H1 (cell line): ENCODE measurements around the gene DNAAF3. TPM values are rescaled to one million over a fixed set of nuclear protein-coding genes. Genes with fewer than 3 reads are reported as not detected.

Source experiments
- CTCF ChIA-PET: fragments of 300-600 bp; sonication (Branson Sonifier 250); formaldehyde crosslinking; loops from one replicate; lab custom pipeline; 2021; ENCODE audit not compliant: partially characterized antibody; lab: Charles Lee
- POLR2A ChIA-PET: fragments of 300-600 bp; sonication (Branson Sonifier 250); formaldehyde crosslinking; loops from one replicate; lab custom pipeline; 2021; ENCODE audit warnings: inconsistent platforms; ENCODE audit not compliant: partially characterized antibody; lab: Charles Lee
- DNase-seq, 2 experiments: peaks; one replicate each; pipeline versions ENCODE4 v3.0.0 to v3.0.0-alpha.2; 2010 to 2022; ENCODE audit warnings: low spot score in 2 of 2, low read depth in 1 of 2, mixed read lengths in 1 of 2
- FAIRE-seq: peaks from 2 replicates; lab custom pipeline; 2011; peaks lifted over from hg19 to GRCh38; lab: Jason Lieb, UNC
- H2AFZ ChIP-seq: 2 replicates; pipeline ENCODE4 v1.8.1; 2012; ENCODE audit warnings: low read length, inconsistent platforms
- H2AK5ac ChIP-seq: 2 replicates; pipeline ENCODE4 v1.6.1; 2013; ENCODE audit warnings: low read depth, low read length
- H2BK120ac ChIP-seq: replicated peaks from 2 replicates; pipeline ENCODE3; 2013; ENCODE audit warnings: low read depth, low read length, inconsistent platforms
- H2BK12ac ChIP-seq: 2 replicates; pipeline ENCODE4 v1.6.1; 2013; ENCODE audit warnings: low read depth, low read length
- H2BK15ac ChIP-seq: 2 replicates; pipeline ENCODE4 v1.6.1; 2013; ENCODE audit warnings: low read length
- H2BK20ac ChIP-seq: 2 replicates; pipeline ENCODE4 v1.6.1; 2013; ENCODE audit warnings: low read length
- H2BK5ac ChIP-seq: 2 replicates; pipeline ENCODE4 v1.6.1; 2013; ENCODE audit warnings: low read depth, low read length
- H3K14ac ChIP-seq: 2 replicates; pipeline ENCODE4 v1.6.1; 2013; ENCODE audit warnings: inconsistent platforms; ENCODE audit not compliant: insufficient read length
- H3K18ac ChIP-seq: 2 replicates; pipeline ENCODE4 v1.6.1; 2013; ENCODE audit warnings: low read length; ENCODE audit errors: extremely low read depth
- H3K23ac ChIP-seq: 2 replicates; pipeline ENCODE4 v1.6.1; 2013; ENCODE audit warnings: inconsistent platforms; ENCODE audit not compliant: insufficient read length
- H3K23me2 ChIP-seq: 2 replicates; pipeline ENCODE4 v1.6.1; 2013; ENCODE audit warnings: low read depth, low read length
- H3K27ac ChIP-seq: 2 replicates; pipeline ENCODE4 v1.6.1; 2011; ENCODE audit warnings: low read depth, low read length, inconsistent platforms
- H3K27me3 ChIP-seq, 4 experiments: replicated peaks in 1 of 4; 1 replicate in 1 of 4; 2 replicates in 3 of 4; pipeline versions ENCODE4 v1.6.1 to v1.8.1; 2011 to 2013; ENCODE audit warnings: low read length in 3 of 4, mild to moderate bottlenecking in 3 of 4, inconsistent platforms in 2 of 4, mixed read lengths in 2 of 4, moderate library complexity in 1 of 4; ENCODE audit not compliant: control insufficient read depth in 3 of 4, insufficient read depth in 3 of 4; ENCODE audit errors: extremely low read depth in 1 of 4
- H3K36me3 ChIP-seq, 4 experiments: 2 replicates each; pipeline versions ENCODE4 v1.6.1 to v1.8.1; 2011 to 2013; ENCODE audit warnings: mild to moderate bottlenecking in 4 of 4, low read length in 3 of 4, moderate library complexity in 2 of 4, control low read depth in 1 of 4, inconsistent platforms in 1 of 4; ENCODE audit not compliant: insufficient read depth in 4 of 4, control insufficient read depth in 2 of 4
- H3K4ac ChIP-seq: replicated peaks from 2 replicates; pipeline ENCODE3; 2013; ENCODE audit warnings: low read length, low read depth, mixed read lengths, inconsistent platforms; ENCODE audit not compliant: insufficient read length
- H3K4me1 ChIP-seq, 4 experiments: replicated peaks in 1 of 4; 1 replicate in 1 of 4; 2 replicates in 3 of 4; pipeline versions ENCODE4 v1.6.1 to v1.8.1; 2011 to 2013; ENCODE audit warnings: low read length in 3 of 4, inconsistent platforms in 2 of 4, mixed read lengths in 1 of 4; ENCODE audit not compliant: insufficient read depth in 4 of 4, control insufficient read depth in 3 of 4
- H3K4me2 ChIP-seq, 2 experiments: 2 replicates each; pipeline versions ENCODE4 v1.6.1 to v1.8.1; 2011 to 2013; ENCODE audit warnings: low read depth in 2 of 2, low read length in 2 of 2, control low read depth in 1 of 2, inconsistent platforms in 1 of 2, mild to moderate bottlenecking in 1 of 2; ENCODE audit not compliant: insufficient read depth in 1 of 2
- H3K4me3 ChIP-seq, 4 experiments: fragments of 200-600, 300-600 bp in 1 of 4; sonication (generic), shearing (Covaris generic), sonication (Bioruptor Twin) in 1 of 4; 2 replicates each; pipeline versions ENCODE4 v1.5.1 to v1.8.1; 2011 to 2016; ENCODE audit warnings: low read length in 4 of 4, low read depth in 3 of 4, control low read depth in 2 of 4, inconsistent platforms in 2 of 4, mild to moderate bottlenecking in 2 of 4, mixed read lengths in 1 of 4, moderate library complexity in 1 of 4; ENCODE audit not compliant: insufficient read depth in 2 of 4; ENCODE audit errors: extremely low read depth in 1 of 4
- H3K56ac ChIP-seq: replicated peaks from 2 replicates; pipeline ENCODE3; 2013; ENCODE audit warnings: low read depth, mild to moderate bottlenecking, mixed read lengths, low read length, inconsistent platforms; ENCODE audit not compliant: insufficient read length
- H3K79me1 ChIP-seq: 2 replicates; pipeline ENCODE4 v1.6.1; 2013; ENCODE audit warnings: low read depth, low read length, control low read depth
- H3K79me2 ChIP-seq, 2 experiments: 2 replicates each; pipeline versions ENCODE4 v1.6.1 to v1.8.1; 2012 to 2013; ENCODE audit warnings: low read length in 2 of 2, mild to moderate bottlenecking in 2 of 2, inconsistent platforms in 1 of 2; ENCODE audit not compliant: insufficient read depth in 2 of 2, control insufficient read depth in 1 of 2
- H3K9ac ChIP-seq, 4 experiments: replicated peaks in 1 of 4; 1 replicate in 1 of 4; 2 replicates in 3 of 4; pipeline versions ENCODE4 v1.6.1 to v1.8.1; 2011 to 2013; ENCODE audit warnings: low read depth in 3 of 4, low read length in 3 of 4, control low read depth in 2 of 4, mild to moderate bottlenecking in 2 of 4, moderate library complexity in 2 of 4, inconsistent platforms in 1 of 4; ENCODE audit errors: extremely low read depth in 1 of 4
- H3K9me3 ChIP-seq, 2 experiments: 2 replicates each; pipeline versions ENCODE4 v1.6.1 to v1.8.1; 2012 to 2013; ENCODE audit warnings: mild to moderate bottlenecking in 2 of 2, moderate library complexity in 2 of 2, control low read depth in 1 of 2, inconsistent platforms in 1 of 2, low read depth in 1 of 2, low read length in 1 of 2, mixed read lengths in 1 of 2; ENCODE audit not compliant: insufficient read depth in 2 of 2
- H4K20me1 ChIP-seq, 2 experiments: replicated peaks in 1 of 2; 2 replicates each; pipeline versions ENCODE3 to v1.8.1; 2011 to 2013; ENCODE audit warnings: inconsistent platforms in 2 of 2, low read length in 2 of 2, mild to moderate bottlenecking in 1 of 2; ENCODE audit not compliant: insufficient read depth in 2 of 2, control insufficient read depth in 1 of 2
- H4K5ac ChIP-seq: 2 replicates; pipeline ENCODE4 v1.6.1; 2013; ENCODE audit warnings: low read length, low read depth, mixed read lengths, inconsistent platforms; ENCODE audit not compliant: insufficient read length
- H4K8ac ChIP-seq: 2 replicates; pipeline ENCODE4 v1.8.0; 2013; ENCODE audit warnings: mild to moderate bottlenecking, moderate library complexity, low read length, inconsistent platforms; ENCODE audit not compliant: insufficient read depth; ENCODE audit errors: extremely low read depth
- H4K91ac ChIP-seq: replicated peaks from 2 replicates; pipeline ENCODE3; 2013; ENCODE audit warnings: low read length, mixed read lengths, inconsistent platforms; ENCODE audit not compliant: insufficient read length
- ATF3 ChIP-seq: IDR thresholded peaks from 2 replicates; pipeline ENCODE4 v1.6.1; 2011; ENCODE audit warnings: low read depth, mild to moderate bottlenecking, low read length; ENCODE audit not compliant: insufficient read depth
- BACH1 ChIP-seq: IDR thresholded peaks from 2 replicates; pipeline ENCODE4 v1.6.1; 2012; ENCODE audit warnings: low read length, improper control_type of control experiment
- CBX5 ChIP-seq: fragments of 300-800, 300-1000 bp; sonication (generic); IDR thresholded peaks from 2 replicates; pipeline ENCODE4 v1.7.1; 2016; ENCODE audit warnings: antibody characterized with exemption, low read length, low read depth
- CREB1 ChIP-seq: IDR thresholded peaks from 2 replicates; pipeline ENCODE4 v1.6.1; 2012; ENCODE audit warnings: inconsistent platforms
- HDAC2 ChIP-seq, 2 experiments: fragments of 300-600 bp in 1 of 2; sonication (generic) in 1 of 2; IDR thresholded peaks; 2 replicates each; pipeline ENCODE4 v1.6.1; 2011 to 2012; ENCODE audit warnings: low read depth in 2 of 2, low read length in 2 of 2, mild to moderate bottlenecking in 2 of 2, moderate library complexity in 2 of 2, borderline replicate concordance in 1 of 2, inconsistent platforms in 1 of 2
- JUN ChIP-seq: IDR thresholded peaks from 2 replicates; pipeline ENCODE4 v1.6.1; 2011; ENCODE audit warnings: low read depth, mild to moderate bottlenecking, improper control_type of control experiment, low read length
- KDM1A ChIP-seq: fragments of 200-600, 300-600 bp; sonication (generic); IDR thresholded peaks from 2 replicates; pipeline ENCODE4 v1.7.1; 2016; ENCODE audit warnings: mild to moderate bottlenecking, low read length, borderline replicate concordance
- MAX ChIP-seq: IDR thresholded peaks from 2 replicates; pipeline ENCODE4 v1.6.1; 2012; ENCODE audit warnings: inconsistent platforms
- POLR2A ChIP-seq, 2 experiments: IDR thresholded peaks; 1 replicate in 1 of 2; 2 replicates in 1 of 2; pipeline ENCODE4 v1.6.1; 2011; ENCODE audit warnings: low read depth in 2 of 2, low read length in 2 of 2, mild to moderate bottlenecking in 2 of 2; ENCODE audit errors: control extremely low read depth in 1 of 2
- RAD21 ChIP-seq, 2 experiments: IDR thresholded peaks in 1 of 2; conservative IDR thresholded peaks in 1 of 2; 2 replicates each; pipeline ENCODE4 v1.6.1; 2011; ENCODE audit warnings: low read depth in 2 of 2, low read length in 2 of 2, improper control_type of control experiment in 1 of 2, inconsistent platforms in 1 of 2, mild to moderate bottlenecking in 1 of 2, moderate library complexity in 1 of 2
- SIRT6 ChIP-seq: IDR thresholded peaks from one replicate; pipeline ENCODE4 v1.7.1; 2012; ENCODE audit warnings: low read length, inconsistent platforms
- TAF1 ChIP-seq: IDR thresholded peaks from 2 replicates; pipeline ENCODE4 v1.6.1; 2011; ENCODE audit warnings: mild to moderate bottlenecking, low read depth, low read length
- TBP ChIP-seq: IDR thresholded peaks from 2 replicates; pipeline ENCODE4 v1.6.1; 2011; ENCODE audit warnings: low read depth, low read length, improper control_type of control experiment
- WGBS, 2 experiments: shearing (Covaris generic) in 1 of 2; methylation state at CpG; one replicate each; pipeline versions ENCODE4 v1.1.6 to v1.1.7; 2013 to 2015; ENCODE audit warnings: low lambda C conversion rate in 2 of 2, mixed read lengths in 2 of 2, inconsistent platforms in 1 of 2, low coverage in 1 of 2, missing lambda C conversion rate in 1 of 2; ENCODE audit not compliant: insufficient replicate concordance in 2 of 2, insufficient coverage in 1 of 2, insufficient read length in 1 of 2; ENCODE audit errors: extremely low coverage in 1 of 2, missing lambda C conversion rate in 1 of 2; 5-methylcytosine and 5-hydroxymethylcytosine counted together
- polyA plus RNA-seq, 7 experiments: library from polyadenylated mRNA; depleted of rRNA in 3 of 7; stranded (reverse) in 5 of 7; unstranded in 2 of 7; fragments of >200 nt in 5 of 7; fragments of 200-250 nt in 2 of 7; gene quantifications; 1 replicate in 5 of 7; 2 replicates in 1 of 7; 4 replicates in 1 of 7; pipeline versions ENCODE4 v1.2.1 to v1.2.3, GENCODE V29; 2011 to 2013; ENCODE audit warnings: missing spikeins in 2 of 7, mixed read lengths in 2 of 7
- total RNA-seq: library from RNA; stranded (reverse); fragmentation: NEBNext Ultra II Directional; extraction: Animal tissue kit (Norgen Biotek cat#: 25700); gene quantifications from 2 replicates; pipeline ENCODE4 v1.2.1, GENCODE V29; 2021

DNAAF3 gene
- total and polyA plus RNA-seq, 2 of the 8 experiments (the other 6 are each of a cell fraction or from before 2014, with no cell fraction given), result 5.4 to 8.0 TPM

- H3K18ac ChIP-seq, result peak overlapping the region; percentile 24; the same call in 1 of the 2 replicates
- H3K9ac ChIP-seq, result peak overlapping the region in 3 of 4 experiments; percentile 28 to 76 (median 48); a peak in 5 of 7 replicates
- peak overlapping the region; percentile 69 to 89 (median 79) for H3K4me3 ChIP-seq
- no peak overlapping the region for H2BK20ac ChIP-seq
- no peaks in the 10 kb centered on the region for H3K9me3 ChIP-seq
- WGBS, 2 experiments, result 73% methylated on average over 13 of the region's 14 CpGs; no CpG with 5 or more reads in 1 of the 2 experiments
- peaks cover 16 to 21% of the 10 kb centered on the region in 2 experiments for H4K20me1 ChIP-seq
- no peak overlapping the region for H3K56ac ChIP-seq
- H2BK5ac ChIP-seq, result peak overlapping the region; percentile 93; the same call in 1 of the 2 replicates
- H3K27me3 ChIP-seq, result no peaks in the 10 kb centered on the region
- ChIA-PET CTCF (interaction anchor here (0.6 to 2.4 kb wide), 5 partner anchors 11 to 187 kb away, joined by 3 to 7 read pairs (median 3); no protein-coding TSS in a partner anchor), POLR2A (interaction anchor here (0.8 to 6.4 kb wide), 15 partner anchors 11 to 653 kb away, joined by 3 to 72 read pairs (median 5); partner anchors contain the start of gene BRSK1)
- H2AFZ ChIP-seq, result peak overlapping the region; percentile 54
- no peak overlapping the region for H3K14ac ChIP-seq
- H3K4ac ChIP-seq, result no peak overlapping the region
- H4K8ac ChIP-seq, result 0 out of 2 replicates have a peak overlapping the region, but pooled peaks have one; percentile 88
- peaks cover 0 to 20% (median 12%) of the 10 kb centered on the region in 4 experiments; a peak in 5 of 7 replicates for H3K4me1 ChIP-seq
- H2BK120ac ChIP-seq, result no peak overlapping the region
- 0 out of 2 replicates have a peak overlapping the region, but pooled peaks have one; percentile 46 for H3K27ac ChIP-seq
- H4K5ac ChIP-seq, result peak overlapping the region; percentile 1
- peak overlapping the region; percentile 3 for H4K91ac ChIP-seq
- H2BK12ac ChIP-seq, result no peak overlapping the region; the same call in 1 of the 2 replicates
- H3K23me2 ChIP-seq, result peaks cover 17% of the 10 kb centered on the region
- no peak for FAIRE-seq
- no peak overlapping the region for H2AK5ac ChIP-seq
- peaks cover 0 to 28% of the 10 kb centered on the region in 2 experiments; a peak in 2 of 4 replicates for H3K79me2 ChIP-seq
- no peak overlapping the region for H2BK15ac ChIP-seq
- H3K79me1 ChIP-seq, result peaks cover 17% of the 10 kb centered on the region
- H3K23ac ChIP-seq, result no peak overlapping the region
- peak overlapping the region; percentile 73 to 99 for H3K4me2 ChIP-seq
- DNase-seq, result no peak
- no peaks in the 10 kb centered on the region for H3K36me3 ChIP-seq
- TF ChIP-seq BACH1 (no peak), KDM1A (no peak), SIRT6 (no peak), POLR2A (IDR thresholded peaks at IDR 0.05; ENCODE audit: control extremely low read depth in 1 of 2, low read depth in 2 of 2, low read length in 2 of 2) (no peak), MAX (no peak), ATF3 (no peak), JUN (no peak), CREB1 (no peak), RAD21 (IDR thresholded peaks at IDR 0.05 in 1 of 2, conservative IDR thresholded peaks at IDR 0.05 in 1 of 2; ENCODE audit: low read depth in 2 of 2, low read length in 2 of 2) (no peak), HDAC2 (IDR thresholded peaks at IDR 0.05; ENCODE audit: borderline replicate concordance in 1 of 2, low read depth in 2 of 2, low read length in 2 of 2) (no peak), TBP (no peak), TAF1 (no peak), CBX5 (no peak)
These were observed 47.4 kb downstream of the DNAAF3 start for GRCh38 chr19:55119053-55119452.
